Activated T-helper 1 cell treated with anti-CD3 and anti-CD28 coated beads, Interleukin-2, amount 50 U/mL, for 16 hours (primary cell): ENCODE measurements around the gene GP1BA.

Experiments used
- DNase-seq, 2 donors: peaks; one replicate each; pipeline ENCODE4 v3.0.0-alpha.2; 2020; ENCODE audit warnings: low read depth in 1 of 2, low spot score in 1 of 2

The GP1BA gene

GRCh38 chr17:4931963-4932362 is at the start of gene GP1BA:
Gene GP1BA (plus strand): TSS chr17:4932277. CDS start chr17:4932605, 328 bp downstream.
- DNase-seq: no peak

- no peak for DNase-seq
Observed at GRCh38 chr17:4884489-4884888, 47.6 kb upstream of the GP1BA start.

- no peak for DNase-seq
Observed at GRCh38 chr17:4886830-4887229, 45.2 kb upstream of the GP1BA start.

- no peak for DNase-seq
Observed at GRCh38 chr17:4887581-4887980, 44.5 kb upstream of the GP1BA start.

- DNase-seq: no peak
Observed at GRCh38 chr17:4891411-4892410, 40.4 kb upstream of the GP1BA start.

- DNase-seq: no peak
Observed at GRCh38 chr17:4892499-4893221, 39.4 kb upstream of the GP1BA start.

GRCh38 chr17:4893272-4893671 is 38.8 kb upstream of the GP1BA start:
- no peak for DNase-seq

GRCh38 chr17:4893721-4894560 is 38.1 kb upstream of the GP1BA start:
- DNase-seq: no peak

GRCh38 chr17:4895121-4895520 is 37.0 kb upstream of the GP1BA start:
- DNase-seq: no peak

GRCh38 chr17:4895657-4896331 is 36.3 kb upstream of the GP1BA start:
- DNase-seq: no peak

- no peak for DNase-seq
Observed at GRCh38 chr17:4896332-4897197, 35.5 kb upstream of the GP1BA start.

- no peak for DNase-seq
Observed at GRCh38 chr17:4897198-4897687, 34.8 kb upstream of the GP1BA start.

- no peak for DNase-seq
Observed at GRCh38 chr17:4897785-4898184, 34.3 kb upstream of the GP1BA start.

GRCh38 chr17:4898351-4898750 is 33.7 kb upstream of the GP1BA start:
- DNase-seq: no peak

GRCh38 chr17:4898927-4899326 is 33.1 kb upstream of the GP1BA start:
- no peak for DNase-seq

- DNase-seq: peak; percentile 74 to 92
Observed at GRCh38 chr17:4899341-4900230, 32.5 kb upstream of the GP1BA start, which contains the start of gene C17orf107. Gene C17orf107 (plus strand): TSS chr17:4899536. CDS start chr17:4899763, 227 bp downstream.

GRCh38 chr17:4900231-4901107 is 31.6 kb upstream of the GP1BA start:
- DNase-seq: peak in 1 of 2 donors; percentile 42
